ENCODE measurements around the gene DMTF1. TPM values are rescaled to one million over a fixed set of nuclear protein-coding genes. Genes with fewer than 3 reads are reported as not detected.
"Not testable (repeated sequence)": the region's sequence is repeated elsewhere in the genome, so short reads cannot be mapped to it uniquely, and the experiment has no call there.

The DMTF1 gene
- total and polyA plus RNA-seq, 8 donors = 18.6 to 54.2 (median 27.8) TPM

DNA sequence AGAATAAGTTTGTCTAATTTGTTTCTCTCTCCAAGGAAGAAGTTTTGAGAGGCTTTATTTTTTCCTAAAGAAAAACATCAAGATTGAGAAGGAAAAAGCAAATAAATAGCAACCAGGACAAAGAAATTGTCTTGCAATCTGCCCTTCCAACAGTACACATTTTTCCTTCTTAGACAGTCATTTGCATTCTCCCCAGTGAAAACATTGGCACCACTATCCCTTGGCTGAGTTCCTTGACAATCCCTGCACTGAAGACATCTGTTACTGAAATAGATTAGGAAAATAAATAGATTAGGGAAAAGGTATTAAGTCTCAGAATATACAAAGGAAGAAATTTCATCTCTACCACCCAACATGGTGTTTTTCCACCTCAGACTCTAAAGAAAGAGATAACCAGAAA lies 79.5 kb downstream of the DMTF1 start:
- ATAC-seq (peak; percentile 57 to 70 (median 62)), FAIRE-seq (no peak), DNase-seq (no peak)
- TF ChIP-seq, protein P1, sequence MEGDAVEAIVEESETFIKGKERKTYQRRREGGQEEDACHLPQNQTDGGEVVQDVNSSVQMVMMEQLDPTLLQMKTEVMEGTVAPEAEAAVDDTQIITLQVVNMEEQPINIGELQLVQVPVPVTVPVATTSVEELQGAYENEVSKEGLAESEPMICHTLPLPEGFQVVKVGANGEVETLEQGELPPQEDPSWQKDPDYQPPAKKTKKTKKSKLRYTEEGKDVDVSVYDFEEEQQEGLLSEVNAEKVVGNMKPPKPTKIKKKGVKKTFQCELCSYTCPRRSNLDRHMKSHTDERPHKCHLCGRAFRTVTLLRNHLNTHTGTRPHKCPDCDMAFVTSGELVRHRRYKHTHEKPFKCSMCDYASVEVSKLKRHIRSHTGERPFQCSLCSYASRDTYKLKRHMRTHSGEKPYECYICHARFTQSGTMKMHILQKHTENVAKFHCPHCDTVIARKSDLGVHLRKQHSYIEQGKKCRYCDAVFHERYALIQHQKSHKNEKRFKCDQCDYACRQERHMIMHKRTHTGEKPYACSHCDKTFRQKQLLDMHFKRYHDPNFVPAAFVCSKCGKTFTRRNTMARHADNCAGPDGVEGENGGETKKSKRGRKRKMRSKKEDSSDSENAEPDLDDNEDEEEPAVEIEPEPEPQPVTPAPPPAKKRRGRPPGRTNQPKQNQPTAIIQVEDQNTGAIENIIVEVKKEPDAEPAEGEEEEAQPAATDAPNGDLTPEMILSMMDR (IDR thresholded peaks at IDR 0.05) = no peak
- H3K27me3 ChIP-seq = no peaks in the 10 kb centered on the region
- H3K4me3 ChIP-seq = no peak overlapping the region
- no peak overlapping the region for H3K27ac ChIP-seq
- no peaks in the 10 kb centered on the region for H3K36me3 ChIP-seq
- peaks cover 5 to 9% (median 9%) of the 10 kb centered on the region in 3 donors for H3K4me1 ChIP-seq
- intact Hi-C loops (cut with DNase I) = no loop called here
- H3K9me3 ChIP-seq = no peaks in the 10 kb centered on the region

DNA sequence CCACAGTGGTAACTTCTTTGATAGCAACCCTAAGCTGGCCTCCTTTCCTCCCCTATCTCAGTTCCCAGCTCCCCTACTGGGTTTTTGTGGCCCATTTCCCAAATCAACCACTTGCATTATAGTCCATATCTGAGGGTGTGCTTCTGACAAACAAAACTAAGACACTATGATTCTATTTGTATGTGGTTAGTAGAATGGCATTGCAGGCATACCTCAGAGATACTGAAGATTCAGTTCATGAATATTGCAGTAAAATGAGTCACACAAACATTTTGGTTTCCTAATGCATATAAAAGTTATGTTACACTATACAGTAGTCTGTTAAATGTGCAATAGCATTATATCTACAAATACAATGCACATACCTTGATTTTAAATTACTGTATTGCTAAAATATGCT lies 82.7 kb downstream of the DMTF1 start:
- ATAC-seq (no peak), DNase-seq (no peak), FAIRE-seq (no peak)
- Histone ChIP-seq H3K4me3 (no peak overlapping the region), H3K27me3 (peaks cover 0 to 8% (median 0%) of the 10 kb centered on the region in 4 donors), H3K9me3 (no peaks in the 10 kb centered on the region), H3K4me1 (peaks cover 5 to 9% (median 9%) of the 10 kb centered on the region in 3 donors), H3K27ac (no peak overlapping the region), H3K36me3 (no peaks in the 10 kb centered on the region)
- intact Hi-C loops (cut with DNase I) = loop anchor here in 2 of 3 donors (5.0 kb wide), 2 partner anchors 293 to 313 kb away; no protein-coding TSS in a partner anchor
- TF ChIP-seq, protein P1 (IDR thresholded peaks at IDR 0.05) = no peak

DNA sequence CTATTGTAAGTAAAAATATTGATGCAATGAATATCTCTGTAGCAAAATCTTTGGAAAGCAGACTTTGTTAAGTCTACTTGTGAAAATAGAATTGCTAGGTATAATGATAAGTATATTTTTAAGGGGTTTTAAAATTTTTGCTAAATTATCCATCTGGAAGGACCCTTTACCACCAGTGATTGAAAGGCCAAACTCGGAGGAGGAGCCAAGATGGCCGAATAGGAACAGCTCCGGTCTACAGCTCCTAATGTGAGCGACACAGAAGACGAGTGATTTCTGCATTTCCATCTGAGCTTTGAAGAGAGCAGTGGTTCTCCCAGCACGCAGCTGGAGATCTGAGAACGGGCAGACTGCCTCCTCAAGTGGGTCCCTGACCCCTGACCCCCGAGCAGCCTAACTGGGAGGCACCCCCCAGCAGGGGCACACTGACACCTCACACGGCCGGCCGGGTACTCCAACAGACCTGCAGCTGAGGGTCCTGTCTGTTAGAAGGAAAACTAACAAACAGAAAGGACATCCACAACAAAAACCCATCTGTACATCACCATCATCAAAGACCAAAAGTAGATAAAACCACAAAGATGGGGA lies 86.3 kb downstream of the DMTF1 start:
- intact Hi-C loops (cut with DNase I) = loop anchor here in 2 of 3 donors (5.0 kb wide), 2 partner anchors 296 to 316 kb away; no protein-coding TSS in a partner anchor
- not testable (repeated sequence) for H3K36me3 ChIP-seq, DNase-seq, H3K4me1 ChIP-seq, FAIRE-seq, H3K27ac ChIP-seq, ATAC-seq, H3K4me3 ChIP-seq, H3K27me3 ChIP-seq, H3K9me3 ChIP-seq
- WGBS, 2 donors = 29 to 46% methylated on average over 9 to 11 of the region's 11 CpGs

DNA sequence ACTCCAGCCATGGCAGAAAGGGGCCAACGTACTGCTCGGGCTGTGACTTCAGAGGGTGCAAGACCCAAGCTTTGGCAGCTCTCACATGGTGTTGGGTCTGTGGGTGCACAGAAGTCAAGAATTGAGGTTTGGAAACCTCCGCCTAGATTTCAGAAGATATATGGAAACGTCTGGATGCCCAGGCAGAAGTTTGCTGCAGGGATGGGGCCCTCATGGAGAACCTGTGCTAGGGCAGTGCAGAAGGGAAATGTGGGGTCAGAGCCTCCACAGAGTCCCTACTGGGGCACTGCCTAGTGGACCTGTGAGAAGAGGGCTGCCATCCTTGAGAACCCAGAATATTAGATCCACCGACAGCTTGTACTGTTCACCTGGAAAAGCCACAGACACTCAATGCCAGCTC lies 93.4 kb downstream of the DMTF1 start:
- H3K9me3 ChIP-seq; H3K27ac ChIP-seq; H3K4me1 ChIP-seq; H3K36me3 ChIP-seq; ATAC-seq; DNase-seq; intact Hi-C loops (cut with DNase I); H3K27me3 ChIP-seq; H3K4me3 ChIP-seq; FAIRE-seq: not testable (repeated sequence)
- 72 to 80% methylated on average over 5 of the region's 5 CpGs for WGBS, 2 donors

Other genes with a start within 250 kb of the DMTF1 start
- gene ELAPOR2, start 92.8 kb upstream of the DMTF1 start, total RNA-seq = 10 to 100 TPM in 2 of 6 donors, 1 to 10 TPM in 4; 2.6 to 10.3 (median 4.0) TPM
- 1 to 10 TPM; 1.6 to 3.2 TPM for gene ELAPOR2, start 92.8 kb upstream of the DMTF1 start, polyA plus RNA-seq
- 10 to 100 TPM; 13.4 to 20.2 (median 15.2) TPM for gene TMEM243, start 67.3 kb downstream of the DMTF1 start, total RNA-seq
- gene TMEM243, start 67.3 kb downstream of the DMTF1 start, polyA plus RNA-seq = 10 to 100 TPM; 13.5 to 23.1 TPM
- gene CROT, start 193.2 kb downstream of the DMTF1 start, total RNA-seq = 1 to 10 TPM; 2.2 to 6.4 (median 4.8) TPM
- gene CROT, start 193.2 kb downstream of the DMTF1 start, polyA plus RNA-seq = 1 to 10 TPM; 3.0 to 7.4 TPM